GM23338 (cell line): ENCODE results near the gene DUSP6. TPM values are rescaled to one million over a fixed set of nuclear protein-coding genes. Genes with fewer than 3 reads are reported as not detected.

Experiments used
- ATAC-seq: fragments of 200-7000 bp; cut with Tn5 transposase; 3 replicates; pipeline ENCODE4 v1.9.1; 2020
- DNase-seq: peaks from one replicate; pipeline ENCODE4 v3.0.0-alpha.2; 2015; ENCODE audit warnings: low spot score
- H2AFZ ChIP-seq: fragments of 200-600 bp; sonication (generic); 2 replicates; pipeline ENCODE4 v1.8.0; 2016; ENCODE audit warnings: antibody characterized with exemption, mild to moderate bottlenecking, moderate library complexity
- H3F3A ChIP-seq: fragments of 200-600 bp; sonication (generic); replicated peaks from 2 replicates; pipeline ENCODE4 v1.8.0; 2017; ENCODE audit warnings: antibody characterized with exemption, mixed run types, low read depth
- H3K27ac ChIP-seq: fragments of 200-600 bp; sonication (generic); 2 replicates; pipeline ENCODE4 v1.6.1; 2016; ENCODE audit warnings: low read depth
- H3K27me3 ChIP-seq: fragments of 200-600 bp; sonication (generic); 2 replicates; pipeline ENCODE4 v1.8.0; 2016; ENCODE audit warnings: mild to moderate bottlenecking, mixed run types, moderate library complexity; ENCODE audit not compliant: insufficient read depth
- H3K36me3 ChIP-seq: fragments of 200-600 bp; sonication (generic); 2 replicates; pipeline ENCODE4 v1.8.0; 2016; ENCODE audit warnings: mild to moderate bottlenecking; ENCODE audit not compliant: insufficient read depth
- H3K4me1 ChIP-seq: fragments of 200-600 bp; sonication (generic); 2 replicates; pipeline ENCODE4 v1.8.0; 2016; ENCODE audit warnings: mild to moderate bottlenecking, moderate library complexity; ENCODE audit not compliant: insufficient read depth
- H3K4me2 ChIP-seq: fragments of 200-600 bp; sonication (generic); 2 replicates; pipeline ENCODE4 v1.7.1; 2017; ENCODE audit warnings: mixed run types
- H3K4me3 ChIP-seq: fragments of 200-600 bp; sonication (generic); 2 replicates; pipeline ENCODE4 v1.6.1; 2016; ENCODE audit warnings: mixed run types
- H3K79me2 ChIP-seq: fragments of 200-600 bp; sonication (generic); replicated peaks from 2 replicates; pipeline ENCODE4 v1.8.0; 2017; ENCODE audit warnings: mild to moderate bottlenecking; ENCODE audit not compliant: insufficient read depth
- H3K9me2 ChIP-seq: fragments of 200-600 bp; sonication (generic); 2 replicates; pipeline ENCODE4 v1.8.0; 2017; ENCODE audit not compliant: insufficient read depth
- H4K20me1 ChIP-seq: fragments of 200-600 bp; sonication (generic); replicated peaks from 2 replicates; pipeline ENCODE4 v1.8.0; 2017; ENCODE audit warnings: mild to moderate bottlenecking; ENCODE audit not compliant: insufficient read depth
- H3K27ac Mint-ChIP-seq: 2 replicates; pipeline ENCODE4 v1.8.0; 2020; ENCODE audit warnings: inconsistent platforms, mild to moderate bottlenecking, moderate library complexity, mixed read lengths
- H3K27me3 Mint-ChIP-seq: 3 replicates; pipeline ENCODE4 v1.8.0; 2022; ENCODE audit warnings: low read depth, mild to moderate bottlenecking, moderate library complexity, mixed read lengths, inconsistent platforms; ENCODE audit not compliant: insufficient read depth, poor library complexity
- H3K36me3 Mint-ChIP-seq: 3 replicates; pipeline ENCODE4 v1.8.0; 2021; ENCODE audit warnings: low read depth, mild to moderate bottlenecking, inconsistent platforms, moderate library complexity, mixed read lengths
- H3K4me1 Mint-ChIP-seq: 3 replicates; pipeline ENCODE4 v1.8.0; 2020; ENCODE audit warnings: mild to moderate bottlenecking, inconsistent platforms, mixed read lengths
- H3K4me3 Mint-ChIP-seq: 3 replicates; pipeline ENCODE4 v1.8.0; 2021; ENCODE audit warnings: moderate library complexity, mild to moderate bottlenecking, inconsistent platforms, mixed read lengths
- H3K9me3 Mint-ChIP-seq: 3 replicates; pipeline ENCODE4 v1.8.0; 2020; ENCODE audit warnings: moderate library complexity, mild to moderate bottlenecking, inconsistent platforms, mixed read lengths
- CREB1 ChIP-seq: fragments of 250-450 bp; sonication (Bioruptor Pico); IDR thresholded peaks from 2 replicates; pipeline ENCODE4 v1.5.0; 2020; ENCODE audit warnings: low read depth, mild to moderate bottlenecking, moderate library complexity
- CTCF ChIP-seq, 2 experiments: fragments of 200-600 bp in 1 of 2; sonication (generic) in 1 of 2; conservative IDR thresholded peaks; 2 replicates each; pipeline versions ENCODE4 v1.5.1 to v1.6.1; 2016 to 2017; ENCODE audit warnings: antibody characterized with exemption in 2 of 2, low read depth in 2 of 2, mild to moderate bottlenecking in 2 of 2, moderate library complexity in 1 of 2
- EZH2phosphoT487 ChIP-seq: fragments of 200-600 bp; sonication (generic); IDR thresholded peaks from one replicate; pipeline ENCODE4 v1.8.1; 2018; ENCODE audit warnings: antibody characterized with exemption; ENCODE audit not compliant: unreplicated experiment
- NANOG ChIP-seq: IDR thresholded peaks from 2 replicates; pipeline ENCODE4 v1.6.1; 2016; ENCODE audit warnings: antibody characterized with exemption, borderline replicate concordance
- STAT1 ChIP-seq: IDR thresholded peaks from one replicate; pipeline ENCODE4 v1.6.1; 2016; ENCODE audit warnings: antibody characterized with exemption; ENCODE audit not compliant: unreplicated experiment
- ZNF462 ChIP-seq: fragments of 250-450 bp; sonication (Bioruptor Pico); IDR thresholded peaks from 2 replicates; pipeline ENCODE4 v1.5.0; 2020; ENCODE audit warnings: mild to moderate bottlenecking, moderate library complexity
- polyA plus RNA-seq: library from polyadenylated mRNA; unstranded; fragments of >200 nt; fragmentation: Nextera tagmentation; extraction: Ambion mirVana; gene quantifications from 2 replicates; pipeline ENCODE4 v1.2.1, GENCODE V29; 2016
- total RNA-seq: library from RNA; depleted of rRNA; stranded (reverse); fragments of >200 nt; shearing (Covaris generic); gene quantifications from 2 replicates; pipeline ENCODE4 v1.2.3, GENCODE V29; 2014

Gene DUSP6
- total and polyA plus RNA-seq, 2 experiments from 2014 or later, result 117 to 191 TPM

- H3K27ac ChIP-seq, result no peak overlapping the region
Measured at GRCh38 chr12:89379148-89379838, 27.0 kb upstream of the DUSP6 start.

More at GRCh38 chr12:89379148-89379838, 27.0 kb upstream of the DUSP6 start:
- DNase-seq (no peak), ATAC-seq (no peak)
- 0 out of 2 replicates have a peak, but pooled peaks cover 9% of the 10 kb centered on the region for H3K9me2 ChIP-seq
- Mint-ChIP-seq H3K4me3 (no peak overlapping the region), H3K4me1 (peaks cover 26% of the 10 kb centered on the region), H3K27me3 (peaks cover 2% of the 10 kb centered on the region), H3K9me3 (no peaks in the 10 kb centered on the region), H3K36me3 (peaks cover 3% of the 10 kb centered on the region; the same call in 1 of the 3 replicates), H3K27ac (no peak overlapping the region)
- no peaks in the 10 kb centered on the region for H4K20me1 ChIP-seq
- H3K4me3 ChIP-seq, result no peak overlapping the region
- no peaks in the 10 kb centered on the region for H3K27me3 ChIP-seq
- no peaks in the 10 kb centered on the region for H3F3A ChIP-seq
- TF ChIP-seq ZNF462 (CRISPR knock-in tag) (no peak), STAT1 (no peak), CREB1 (CRISPR knock-in tag) (no peak), EZH2phosphoT487 (no peak), CTCF (conservative IDR thresholded peaks at IDR 0.05; ENCODE audit: low read depth in 2 of 2) (no peak), NANOG (no peak)
- H3K4me2 ChIP-seq, result no peak overlapping the region
- no peak overlapping the region for H2AFZ ChIP-seq
- peaks cover 17% of the 10 kb centered on the region for H3K4me1 ChIP-seq
- no peaks in the 10 kb centered on the region for H3K79me2 ChIP-seq
- no peaks in the 10 kb centered on the region for H3K36me3 ChIP-seq
